HUES64 (cell line): ENCODE measurements around the gene SLC26A4.

ENCODE experiments used
- H3K27ac ChIP-seq: 2 replicates; pipeline ENCODE4 v1.7.0; 2013; ENCODE audit warnings: low read depth, low read length, inconsistent platforms
- H3K27me3 ChIP-seq: 2 replicates; pipeline ENCODE4 v1.6.1; 2013; ENCODE audit warnings: mild to moderate bottlenecking, low read length; ENCODE audit not compliant: insufficient read depth
- H3K36me3 ChIP-seq: 2 replicates; pipeline ENCODE4 v1.6.1; 2013; ENCODE audit warnings: mild to moderate bottlenecking, low read length; ENCODE audit not compliant: insufficient read depth
- H3K4me1 ChIP-seq: 2 replicates; pipeline ENCODE4 v1.6.1; 2013; ENCODE audit warnings: mild to moderate bottlenecking, low read length, moderate library complexity; ENCODE audit not compliant: insufficient read depth
- H3K4me3 ChIP-seq: 2 replicates; pipeline ENCODE4 v1.5.1; 2013; ENCODE audit warnings: mild to moderate bottlenecking, low read length, moderate library complexity
- H3K9ac ChIP-seq: 2 replicates; pipeline ENCODE4 v1.6.1; 2013; ENCODE audit warnings: mild to moderate bottlenecking, low read depth, low read length
- H3K9me3 ChIP-seq: 2 replicates; pipeline ENCODE4 v1.6.1; 2013; ENCODE audit warnings: low read depth, low read length; ENCODE audit not compliant: insufficient read depth
- WGBS: fragments of 150-250, 120-280 bp; methylation state at CpG from one replicate; pipeline ENCODE4 v1.1.7; 2013; ENCODE audit warnings: missing lambda C conversion rate; 5-methylcytosine and 5-hydroxymethylcytosine counted together

Gene SLC26A4

DNA sequence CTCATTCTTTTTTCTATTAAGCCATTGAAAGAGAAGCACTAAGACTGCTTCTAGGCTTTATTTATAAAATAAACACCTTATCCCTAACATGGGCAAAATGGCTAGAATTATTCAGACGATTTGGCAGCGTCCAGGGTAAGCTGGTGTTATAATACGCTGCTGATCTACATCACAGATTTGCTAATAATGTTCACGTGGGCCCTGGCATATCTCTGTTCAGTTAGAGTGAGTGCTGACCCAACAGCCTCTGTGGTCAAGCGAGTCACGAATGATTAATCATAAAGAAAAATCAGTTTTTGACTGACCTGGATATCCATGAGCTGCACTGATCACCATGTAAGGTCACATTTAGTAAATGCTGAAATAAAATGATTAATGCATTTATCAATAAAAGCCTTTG is 54.9 kb downstream of the SLC26A4 start:
- WGBS: 93% methylated on average over 6 of the region's 6 CpGs
- Histone ChIP-seq H3K36me3 (no peaks in the 10 kb centered on the region), H3K27ac (no peak overlapping the region), H3K4me1 (no peaks in the 10 kb centered on the region), H3K4me3 (no peak overlapping the region), H3K9ac (no peak overlapping the region), H3K27me3 (no peaks in the 10 kb centered on the region), H3K9me3 (no peaks in the 10 kb centered on the region)

- Histone ChIP-seq H3K9ac (no peak overlapping the region), H3K4me3 (no peak overlapping the region), H3K36me3 (no peaks in the 10 kb centered on the region), H3K4me1 (no peaks in the 10 kb centered on the region), H3K9me3 (no peaks in the 10 kb centered on the region), H3K27me3 (no peaks in the 10 kb centered on the region), H3K27ac (no peak overlapping the region)
- WGBS: 94% methylated on average over 4 of the region's 4 CpGs
Measured at GRCh38 chr7:107718456-107719193, 58.0 kb downstream of the SLC26A4 start.

- Histone ChIP-seq H3K27me3 (no peaks in the 10 kb centered on the region), H3K9me3 (no peaks in the 10 kb centered on the region), H3K4me1 (no peaks in the 10 kb centered on the region), H3K36me3 (no peaks in the 10 kb centered on the region), H3K27ac (no peak overlapping the region), H3K9ac (no peak overlapping the region), H3K4me3 (no peak overlapping the region)
- WGBS: no CpG with 5 or more reads among the region's 1 CpG
Measured at GRCh38 chr7:107721286-107721685, 60.7 kb downstream of the SLC26A4 start.

DNA sequence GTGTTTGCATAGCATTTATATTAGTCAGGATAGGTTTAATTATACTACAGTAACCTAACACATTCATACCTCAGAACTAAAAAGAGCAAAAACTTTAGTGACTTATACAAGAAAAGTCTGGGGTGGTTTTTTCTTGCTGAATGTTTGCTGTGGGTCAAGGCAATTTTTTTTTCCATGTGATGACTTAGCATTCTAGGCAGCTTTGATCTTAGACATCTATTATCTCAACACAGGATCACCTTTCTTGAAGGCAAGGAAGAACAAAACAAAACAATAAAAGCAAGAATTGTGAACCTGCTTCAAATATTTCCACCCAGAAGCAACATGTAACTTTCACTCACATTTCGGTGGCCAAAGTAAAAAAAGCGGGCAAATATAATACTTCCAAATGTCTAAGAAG is 62.6 kb downstream of the SLC26A4 start:
- 93% methylated on average over 2 of the region's 2 CpGs for WGBS
- Histone ChIP-seq H3K4me1 (no peaks in the 10 kb centered on the region), H3K27ac (no peak overlapping the region), H3K27me3 (no peaks in the 10 kb centered on the region), H3K9me3 (no peaks in the 10 kb centered on the region), H3K36me3 (no peaks in the 10 kb centered on the region), H3K9ac (no peak overlapping the region), H3K4me3 (no peak overlapping the region)

DNA sequence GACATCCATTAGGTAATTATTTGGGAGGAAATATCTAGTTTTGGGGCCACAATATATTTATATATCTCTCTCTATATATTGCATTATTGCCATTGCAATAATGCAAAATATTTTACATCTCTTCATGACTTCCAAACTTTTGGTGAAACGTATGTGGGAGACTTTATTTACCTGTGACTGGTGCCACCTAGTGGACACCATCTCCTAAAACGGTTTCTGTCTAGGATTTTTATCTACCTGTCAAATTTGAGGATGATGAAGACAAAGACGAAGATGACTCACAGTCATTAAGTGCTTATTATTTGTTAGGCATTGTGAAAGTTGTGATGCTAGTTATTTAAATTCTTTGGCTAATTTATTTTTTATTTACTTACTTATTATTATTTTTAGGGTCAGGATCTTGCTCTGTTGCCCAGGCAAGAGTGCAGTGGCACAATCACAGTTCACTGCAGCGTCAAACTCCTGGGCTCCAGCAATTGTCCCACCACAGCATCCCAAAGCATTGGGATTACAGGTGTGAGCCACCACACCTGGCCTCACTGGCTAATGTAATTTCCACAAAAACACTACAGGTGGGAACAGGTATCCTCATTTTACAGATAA is 64.6 kb downstream of the SLC26A4 start:
- WGBS: 42% methylated on average over 4 of the region's 4 CpGs
- H3K27ac ChIP-seq: no peak overlapping the region
- H3K27me3 ChIP-seq: no peaks in the 10 kb centered on the region
- H3K9ac ChIP-seq: no peak overlapping the region
- H3K4me3 ChIP-seq: no peak overlapping the region
- no peaks in the 10 kb centered on the region for H3K36me3 ChIP-seq
- no peaks in the 10 kb centered on the region for H3K9me3 ChIP-seq
- H3K4me1 ChIP-seq: no peaks in the 10 kb centered on the region

GRCh38 chr7:107726356-107727130 is 65.9 kb downstream of the SLC26A4 start:
- Histone ChIP-seq H3K9me3 (no peaks in the 10 kb centered on the region), H3K36me3 (no peaks in the 10 kb centered on the region), H3K9ac (no peak overlapping the region), H3K27ac (no peak overlapping the region), H3K4me1 (no peaks in the 10 kb centered on the region), H3K27me3 (no peaks in the 10 kb centered on the region), H3K4me3 (no peak overlapping the region)
- WGBS: 93% methylated on average over 3 of the region's 3 CpGs

DNA sequence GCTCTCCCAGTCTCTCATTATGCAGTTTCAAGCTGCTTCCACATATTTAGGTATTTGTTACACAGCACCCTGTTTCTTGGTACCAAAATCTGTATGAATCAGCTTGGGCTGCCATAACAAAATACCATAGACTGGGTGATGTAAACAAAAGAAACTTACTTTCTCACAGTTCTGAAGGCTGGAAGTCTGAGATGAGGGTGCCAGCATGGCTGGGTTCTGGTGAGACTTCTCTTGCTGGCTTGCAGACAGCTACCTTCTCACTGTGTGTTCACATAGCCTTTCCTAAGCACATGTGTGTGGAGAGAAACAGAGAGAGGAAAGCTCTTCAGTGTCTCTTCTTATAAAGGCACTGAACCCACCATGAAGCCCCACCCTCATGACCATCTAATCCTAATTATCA is 67.6 kb downstream of the SLC26A4 start:
- Histone ChIP-seq H3K36me3 (no peaks in the 10 kb centered on the region), H3K4me1 (no peaks in the 10 kb centered on the region), H3K9ac (no peak overlapping the region), H3K9me3 (no peaks in the 10 kb centered on the region), H3K27me3 (no peaks in the 10 kb centered on the region), H3K4me3 (no peak overlapping the region), H3K27ac (no peak overlapping the region)

GRCh38 chr7:107742678-107743566 is 82.3 kb downstream of the SLC26A4 start:
- Histone ChIP-seq H3K4me1 (peaks cover 19% of the 10 kb centered on the region; the same call in 1 of the 2 replicates), H3K9ac (peak overlapping the region; percentile 86), H3K27me3 (no peaks in the 10 kb centered on the region), H3K36me3 (no peaks in the 10 kb centered on the region), H3K27ac (peak overlapping the region; percentile 48), H3K4me3 (peak overlapping the region; percentile 71), H3K9me3 (no peaks in the 10 kb centered on the region)
- 15% methylated on average over 29 of the region's 29 CpGs for WGBS

DNA sequence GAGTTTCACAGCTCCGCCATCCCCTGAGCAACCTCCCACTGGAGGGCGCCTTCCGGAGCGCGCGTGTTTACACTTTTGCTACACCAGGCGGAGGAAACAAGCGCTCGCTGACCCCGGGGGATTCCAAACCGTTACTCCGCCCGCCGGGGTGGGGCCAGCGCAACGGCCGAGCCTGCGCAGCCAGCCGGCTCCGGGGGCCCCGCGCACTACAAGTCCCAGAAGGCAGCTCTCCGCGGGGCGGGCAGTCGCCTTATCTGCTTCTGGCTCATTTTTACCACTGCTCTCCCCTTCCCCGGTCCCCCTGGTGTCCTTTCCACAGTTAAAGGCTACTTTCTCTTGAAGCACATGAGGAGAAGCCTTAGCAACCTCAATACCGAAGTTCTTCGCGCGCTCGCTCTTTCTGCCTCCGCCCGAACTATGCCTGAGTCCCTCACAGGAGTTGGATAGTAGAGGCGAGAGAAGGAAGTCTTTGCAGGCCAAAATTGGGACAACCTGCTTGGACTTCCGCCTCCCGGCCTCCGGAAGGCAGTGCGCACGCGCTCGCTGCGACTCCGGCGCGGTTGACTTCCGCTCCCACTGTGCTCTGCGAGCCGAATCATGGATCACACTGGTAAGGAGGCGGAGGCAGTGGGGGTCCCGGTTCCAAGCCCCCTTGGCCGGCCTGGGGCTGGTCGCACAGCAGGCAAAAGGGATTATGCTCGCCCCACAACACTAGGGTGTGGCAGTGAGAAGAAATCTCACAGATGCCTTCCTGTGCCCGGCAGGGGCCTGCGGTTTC is 83.1 kb downstream of the SLC26A4 start, which contains the start of gene CBLL1:
Gene CBLL1 (plus strand): TSS at position 576 of the 778 bp plus-strand sequence. CDS start 22 bp downstream, at position 598.
- Histone ChIP-seq H3K27ac (peak within 1 kb of the TSS; percentile 92), H3K4me1 (peaks cover 19% of the 10 kb centered on the region; the same call in 1 of the 2 replicates), H3K9me3 (no peaks in the 10 kb centered on the region), H3K9ac (peak within 1 kb of the TSS; percentile 86), H3K4me3 (peak within 1 kb of the TSS; percentile 71), H3K36me3 (peaks cover 5% of the 10 kb centered on the region), H3K27me3 (no peaks in the 10 kb centered on the region)
- under 1% methylated on average over 56 of the region's 56 CpGs for WGBS

DNA sequence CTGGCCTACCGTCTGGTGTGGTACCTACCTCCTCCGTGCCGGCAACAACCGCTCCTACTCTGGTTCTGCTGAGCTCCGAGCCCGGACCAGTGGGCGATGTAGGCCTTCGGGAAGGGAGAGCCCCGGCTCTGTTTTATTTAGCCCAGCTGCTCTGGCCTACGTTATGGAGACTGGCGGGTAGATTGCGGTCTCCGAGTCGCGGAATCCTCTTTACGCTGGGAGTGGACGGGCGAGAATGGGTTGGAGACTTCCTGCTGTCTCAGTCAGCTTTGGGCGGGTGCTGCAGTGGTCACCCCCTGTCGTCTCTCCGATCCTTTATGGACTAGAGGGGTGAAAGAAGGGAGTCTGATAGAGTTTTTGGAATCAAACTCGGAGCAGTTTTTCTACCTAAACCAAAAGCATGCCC is 83.7 kb downstream of the SLC26A4 start:
- Histone ChIP-seq H3K36me3 (peaks cover 11% of the 10 kb centered on the region), H3K4me3 (peak overlapping the region; percentile 71), H3K27me3 (no peaks in the 10 kb centered on the region), H3K27ac (peak overlapping the region; percentile 92), H3K9ac (peak overlapping the region; percentile 86), H3K9me3 (no peaks in the 10 kb centered on the region), H3K4me1 (peaks cover 19% of the 10 kb centered on the region; the same call in 1 of the 2 replicates)
- WGBS: under 1% methylated on average over 21 of the region's 22 CpGs
